Tibial nerve (tissue), 4 donors: ENCODE data around the gene DNAJC22. TPM values are rescaled to one million over a fixed set of nuclear protein-coding genes. Genes with fewer than 3 reads are reported as not detected.

ENCODE experiments used
- DNase-seq, 2 donors: peaks; one replicate each; pipeline ENCODE4 v3.0.0-alpha.2; 2019; ENCODE audit warnings: low spot score in 2 of 2
- H3K27ac ChIP-seq, 4 donors: fragments of 200-600 bp; sonication (generic) in 3 of 4; one replicate each; pipeline ENCODE4 v1.5.1; 2017 to 2019; ENCODE audit warnings: mild to moderate bottlenecking in 1 of 4
- H3K27me3 ChIP-seq, 2 donors: fragments of 200-600 bp; sonication (generic) in 1 of 2; one replicate each; pipeline versions ENCODE4 v1.5.1 to v1.6.0; 2017 to 2019
- H3K36me3 ChIP-seq, 3 donors: fragments of 200-600 bp; sonication (generic); one replicate each; pipeline ENCODE4 v1.5.1; 2018 to 2019
- H3K4me1 ChIP-seq, 4 donors: fragments of 200-600 bp; sonication (generic) in 3 of 4; one replicate each; pipeline ENCODE4 v1.5.1; 2017 to 2019
- H3K4me3 ChIP-seq, 4 donors: fragments of 200-600 bp; sonication (generic) in 3 of 4; one replicate each; pipeline ENCODE4 v1.5.1; 2017 to 2019; ENCODE audit warnings: mild to moderate bottlenecking in 1 of 4, moderate library complexity in 1 of 4
- H3K9me3 ChIP-seq, 4 donors: fragments of 200-600 bp; sonication (generic) in 3 of 4; one replicate each; pipeline ENCODE4 v1.5.1; 2017 to 2019
- CTCF ChIP-seq, 5 experiments: fragments of 200-600 bp in 3 of 5; fragments of 450-650 bp in 2 of 5; sonication (generic) in 3 of 5; IDR thresholded peaks; one replicate each; pipeline ENCODE4 v1.5.1; 2016 to 2019; ENCODE audit warnings: antibody characterized with exemption in 5 of 5, mild to moderate bottlenecking in 3 of 5, moderate library complexity in 2 of 5
- EP300 ChIP-seq, 2 donors: sonication (generic); formaldehyde crosslinking; IDR thresholded peaks; one replicate each; pipeline ENCODE4 v1.6.1; 2017; ENCODE audit warnings: antibody characterized with exemption in 2 of 2, mild to moderate bottlenecking in 1 of 2
- POLR2A ChIP-seq, 2 donors: fragments of 450-650 bp; IDR thresholded peaks; one replicate each; pipeline ENCODE4 v1.6.1; 2017; ENCODE audit warnings: antibody characterized with exemption in 2 of 2, mild to moderate bottlenecking in 2 of 2, moderate library complexity in 2 of 2
- WGBS, 2 donors: methylation state at CpG; one replicate each; pipeline ENCODE4 v1.1.5; 2018; 5-methylcytosine and 5-hydroxymethylcytosine counted together
- total RNA-seq, 4 donors: library from RNA; depleted of rRNA; stranded (reverse); fragments of >200 nt; gene quantifications; one replicate each; pipeline ENCODE4 v1.1.0, GENCODE V29; 2016

Gene DNAJC22
- total RNA-seq, result not detected

- peaks cover 10 to 100% of the 10 kb centered on the region in 2 donors for H3K27me3 ChIP-seq
- H3K9me3 ChIP-seq, result no peaks in the 10 kb centered on the region
- H3K27ac ChIP-seq, result no peak within 1 kb of the TSS
- WGBS, 2 donors, result 2 to 4% methylated on average over 31 to 39 of the region's 47 CpGs
- H3K36me3 ChIP-seq, result no peaks in the 10 kb centered on the region
- peaks cover 0 to 57% (median 47%) of the 10 kb centered on the region in 4 donors for H3K4me1 ChIP-seq
- peak within 1 kb of the TSS in 3 of 4 donors; percentile 18 to 45 (median 24) for H3K4me3 ChIP-seq
- DNase-seq, result no peak
- TF ChIP-seq POLR2A (IDR thresholded peaks at IDR 0.05), result no peak
- no peak for TF ChIP-seq CTCF (IDR thresholded peaks at IDR 0.05)
- TF ChIP-seq EP300 (IDR thresholded peaks at IDR 0.05), result no peak
Measured at GRCh38 chr12:49346659-49347310, at the start of gene DNAJC22. Gene DNAJC22, plus strand, starts transcription at chr12:49346888. Its CDS starts 1,985 bp downstream, at chr12:49348873.

GRCh38 chr12:49297695-49298060 is 49.0 kb upstream of the DNAJC22 start:
- no peak for DNase-seq
- Histone ChIP-seq H3K4me3 (peak overlapping the region in 1 of 4 donors; percentile 32), H3K27me3 (peaks cover 0 to 75% of the 10 kb centered on the region in 2 donors), H3K36me3 (no peaks in the 10 kb centered on the region), H3K27ac (no peak overlapping the region), H3K9me3 (no peaks in the 10 kb centered on the region), H3K4me1 (peaks cover 0 to 43% (median 18%) of the 10 kb centered on the region in 4 donors)
- 24% methylated on average over 8 of the region's 8 CpGs for WGBS, 2 donors
- TF ChIP-seq CTCF (IDR thresholded peaks at IDR 0.05) (no peak), EP300 (IDR thresholded peaks at IDR 0.05) (no peak), POLR2A (IDR thresholded peaks at IDR 0.05) (no peak)

GRCh38 chr12:49298160-49298559 is 48.5 kb upstream of the DNAJC22 start:
- Histone ChIP-seq H3K27me3 (peaks cover 0 to 75% of the 10 kb centered on the region in 2 donors), H3K9me3 (no peaks in the 10 kb centered on the region), H3K4me3 (no peak overlapping the region), H3K4me1 (peaks cover 0 to 38% (median 16%) of the 10 kb centered on the region in 4 donors), H3K27ac (no peak overlapping the region), H3K36me3 (no peaks in the 10 kb centered on the region)
- no peak for TF ChIP-seq CTCF (IDR thresholded peaks at IDR 0.05)
- TF ChIP-seq EP300 (IDR thresholded peaks at IDR 0.05), result no peak
- no peak for TF ChIP-seq POLR2A (IDR thresholded peaks at IDR 0.05)
- 52 to 58% methylated on average over 5 of the region's 6 CpGs for WGBS, 2 donors
- DNase-seq, result no peak

- no peaks in the 10 kb centered on the region for H3K9me3 ChIP-seq
- H3K27me3 ChIP-seq, result peaks cover 0 to 48% of the 10 kb centered on the region in 2 donors
- H3K36me3 ChIP-seq, result no peaks in the 10 kb centered on the region
- DNase-seq, result no peak
- no peak overlapping the region for H3K4me3 ChIP-seq
- TF ChIP-seq CTCF (IDR thresholded peaks at IDR 0.05) (no peak), POLR2A (IDR thresholded peaks at IDR 0.05) (no peak), EP300 (IDR thresholded peaks at IDR 0.05) (no peak)
- H3K27ac ChIP-seq, result no peak overlapping the region
- peaks cover 0 to 12% (median 8%) of the 10 kb centered on the region in 4 donors for H3K4me1 ChIP-seq
- 71 to 72% methylated on average over 4 of the region's 4 CpGs for WGBS, 2 donors
Measured at GRCh38 chr12:49301760-49302159, 44.9 kb upstream of the DNAJC22 start.

- no peak for DNase-seq
- no peak overlapping the region for H3K4me3 ChIP-seq
- no peak for TF ChIP-seq POLR2A (IDR thresholded peaks at IDR 0.05)
- no peak for TF ChIP-seq EP300 (IDR thresholded peaks at IDR 0.05)
- no peak for TF ChIP-seq CTCF (IDR thresholded peaks at IDR 0.05)
- 67 to 72% methylated on average over 2 of the region's 2 CpGs for WGBS, 2 donors
- no peaks in the 10 kb centered on the region for H3K9me3 ChIP-seq
- H3K27ac ChIP-seq, result no peak overlapping the region
- peaks cover 0 to 33% of the 10 kb centered on the region in 2 donors for H3K27me3 ChIP-seq
- H3K36me3 ChIP-seq, result no peaks in the 10 kb centered on the region
- no peaks in the 10 kb centered on the region for H3K4me1 ChIP-seq
Measured at GRCh38 chr12:49304161-49304560, 42.5 kb upstream of the DNAJC22 start.
